Activated CD8-positive, alpha-beta memory T cell treated with anti-CD3 and anti-CD28 coated beads, Interleukin-2, amount 50 U/mL, for 4 hours (primary cell): ENCODE results near the gene RAP1GAP2.

Experiments used
- DNase-seq: peaks from one replicate; pipeline ENCODE4 v3.0.0-alpha.2; 2020

RAP1GAP2 gene

DNA sequence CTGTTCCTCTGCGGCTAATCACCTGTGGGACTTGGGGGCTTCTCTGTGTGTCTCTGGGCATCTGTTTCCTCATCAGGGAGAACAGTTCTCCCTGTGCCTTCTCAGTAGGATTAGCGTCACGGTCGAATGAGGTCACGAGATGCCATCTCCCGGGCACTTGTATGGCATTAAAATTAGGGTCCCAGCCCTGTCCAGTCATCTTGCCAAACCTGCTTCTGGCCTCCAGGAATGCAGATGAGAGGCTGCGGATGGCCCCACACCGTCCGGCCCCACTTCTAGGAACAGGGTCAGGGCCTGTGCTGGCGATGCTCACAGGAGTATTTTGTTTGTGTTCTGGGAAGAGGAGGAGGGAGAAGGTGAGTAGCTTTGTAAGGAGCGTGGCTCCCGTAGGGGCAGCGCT, 208.7 kb downstream of the RAP1GAP2 start:
- DNase-seq = no peak

DNA sequence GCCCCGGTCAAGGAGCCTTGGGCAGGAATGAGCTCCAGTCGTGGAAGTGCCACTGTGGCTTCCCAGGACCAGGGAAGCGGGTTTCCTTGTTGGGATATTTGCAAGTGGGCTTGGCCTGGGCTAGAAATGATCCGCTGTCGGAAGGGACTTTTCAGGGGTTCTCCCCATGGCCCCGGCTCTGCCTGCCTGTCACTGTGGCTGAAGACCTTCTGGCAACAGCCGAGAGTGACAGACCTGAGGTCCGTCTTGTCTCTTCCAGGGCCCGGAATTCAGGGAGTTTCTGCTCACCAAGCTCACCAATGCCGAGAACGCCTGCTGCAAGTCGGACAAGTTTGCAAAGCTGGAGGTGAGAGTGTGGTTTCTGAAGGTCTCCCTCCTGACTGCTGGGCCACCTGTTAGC, 209.5 kb downstream of the RAP1GAP2 start:
- DNase-seq = no peak

DNA sequence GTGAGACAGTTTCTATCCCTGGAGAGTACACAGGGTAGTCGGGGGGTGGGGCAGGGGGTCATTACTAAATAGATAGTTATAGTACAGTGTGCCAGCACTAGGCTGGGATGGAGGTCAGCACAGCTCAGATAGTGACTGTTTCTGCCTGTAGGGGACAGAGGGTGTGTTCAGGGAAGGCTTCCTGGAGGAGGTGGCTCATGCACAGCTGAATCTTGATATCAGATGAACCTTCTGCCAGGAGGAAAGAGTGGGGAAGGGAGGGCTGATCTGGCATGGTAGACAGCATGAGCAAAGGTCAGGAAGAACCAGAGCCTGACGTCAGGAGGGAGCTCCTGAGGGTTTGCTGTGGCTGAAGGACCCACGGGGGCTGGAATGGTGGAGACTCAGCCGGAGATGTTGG, 210.6 kb downstream of the RAP1GAP2 start:
- no peak for DNase-seq

DNA sequence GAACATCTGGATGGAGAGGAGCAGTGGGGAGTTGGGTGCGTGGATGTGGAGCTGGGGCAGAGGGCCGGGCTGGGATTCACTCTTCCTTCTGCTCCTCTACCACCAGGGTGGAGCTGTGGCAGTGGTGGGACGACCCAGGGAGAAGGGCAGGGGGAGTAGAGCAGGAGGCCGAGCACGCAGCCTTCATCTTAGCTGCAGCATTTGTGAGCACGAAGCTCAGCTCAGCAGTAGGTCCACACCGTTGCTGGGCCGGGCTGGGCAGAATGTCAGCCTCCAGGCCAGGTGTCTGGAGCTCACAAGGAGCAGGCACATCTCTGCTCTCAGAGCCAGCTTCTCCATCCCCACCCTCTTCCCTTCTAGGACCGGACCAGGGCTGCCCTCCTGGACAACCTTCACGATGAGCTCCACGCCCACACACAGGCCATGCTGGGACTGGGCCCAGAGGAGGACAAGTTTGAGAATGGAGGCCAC, 211.4 kb downstream of the RAP1GAP2 start:
- no peak for DNase-seq

DNA sequence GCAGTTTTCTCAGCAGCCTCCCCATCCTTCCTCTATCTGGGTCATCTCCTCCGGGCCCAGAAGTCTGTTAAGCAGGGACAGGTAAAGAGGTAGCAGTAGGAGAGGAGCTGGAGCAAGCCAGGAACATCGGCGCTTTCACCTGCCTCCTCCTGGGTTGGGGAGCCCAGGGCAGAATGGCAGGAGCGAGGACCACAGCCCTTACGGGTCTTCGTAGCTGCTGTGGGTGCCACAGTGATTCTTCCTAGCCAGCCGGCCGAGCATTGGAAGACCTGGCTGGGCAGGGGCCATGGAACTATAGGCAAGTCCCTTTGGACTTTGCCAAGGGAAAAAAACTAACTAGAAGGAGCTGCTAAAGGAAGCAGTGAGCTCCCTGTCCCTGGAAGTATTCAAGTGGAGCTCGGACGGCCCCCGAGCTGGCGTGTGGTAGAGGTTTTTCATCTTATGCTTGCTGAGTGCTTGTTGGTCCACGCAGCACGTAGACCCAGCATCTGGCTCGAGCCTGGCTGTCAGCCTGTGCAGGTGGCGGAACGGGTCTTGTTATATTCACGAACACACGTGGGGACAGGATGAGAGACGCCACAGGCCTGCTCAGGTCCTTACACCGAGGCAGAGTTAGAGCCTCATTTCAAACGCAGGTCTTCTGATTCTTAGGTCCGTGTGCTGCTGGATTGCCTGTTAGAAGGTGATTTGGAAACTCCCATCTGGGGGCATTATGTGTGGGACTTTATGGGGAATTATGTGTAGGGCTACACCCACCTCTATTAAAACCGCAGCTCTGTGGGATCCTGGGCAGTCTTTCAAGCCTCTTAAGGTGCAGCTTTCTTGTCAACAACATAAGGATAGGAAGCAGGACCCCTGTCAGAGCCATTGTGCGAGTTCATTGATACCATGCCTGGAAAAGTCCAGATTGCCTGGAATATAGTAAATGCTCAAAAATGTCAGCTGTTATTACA, 212.4 kb downstream of the RAP1GAP2 start:
- no peak for DNase-seq

DNA sequence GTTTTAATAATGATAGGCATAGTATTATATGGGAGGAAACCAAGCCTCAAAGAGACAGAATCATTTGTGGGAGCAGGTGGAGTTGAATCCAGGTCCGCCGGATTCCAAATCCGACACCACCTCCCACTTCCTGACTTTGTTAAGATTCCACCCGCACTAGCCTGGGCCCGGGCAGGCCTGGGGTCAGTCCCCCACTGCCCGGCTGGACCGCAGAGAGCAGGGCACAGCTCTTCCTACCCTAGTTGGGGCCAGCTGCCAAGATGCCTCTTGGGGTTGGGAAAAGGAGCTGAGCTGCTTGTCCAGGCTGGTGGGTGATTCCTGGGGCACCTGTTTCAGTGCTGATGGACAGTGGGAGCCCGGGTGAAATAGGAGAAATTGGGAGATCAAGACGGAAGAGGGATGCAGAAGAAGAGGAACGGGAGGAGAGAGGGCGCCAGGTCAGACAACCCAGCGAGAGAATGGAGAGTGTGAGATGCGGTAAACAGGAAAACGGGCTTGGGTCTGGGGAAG, 213.2 kb downstream of the RAP1GAP2 start:
- no peak for DNase-seq

DNA sequence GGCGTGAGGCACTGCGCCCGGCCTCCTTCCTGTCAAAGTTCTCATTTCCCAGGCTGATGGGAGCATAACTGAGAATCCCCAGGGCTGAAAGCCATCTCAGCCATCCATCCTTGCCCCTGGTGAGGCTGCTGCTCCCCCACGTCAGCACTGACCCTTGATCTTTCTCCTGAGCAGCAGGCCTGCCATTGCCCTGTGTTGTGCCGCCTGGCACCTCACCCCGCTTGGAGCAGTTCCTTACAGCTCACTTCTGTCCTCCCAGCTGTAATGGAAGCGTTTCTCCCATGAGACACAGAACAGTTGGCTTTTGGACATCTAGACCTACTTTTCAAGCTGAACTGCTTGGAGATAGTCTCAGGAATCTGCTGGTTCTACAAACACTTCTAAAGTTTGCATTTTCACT, 215.7 kb downstream of the RAP1GAP2 start:
- DNase-seq = no peak

DNA sequence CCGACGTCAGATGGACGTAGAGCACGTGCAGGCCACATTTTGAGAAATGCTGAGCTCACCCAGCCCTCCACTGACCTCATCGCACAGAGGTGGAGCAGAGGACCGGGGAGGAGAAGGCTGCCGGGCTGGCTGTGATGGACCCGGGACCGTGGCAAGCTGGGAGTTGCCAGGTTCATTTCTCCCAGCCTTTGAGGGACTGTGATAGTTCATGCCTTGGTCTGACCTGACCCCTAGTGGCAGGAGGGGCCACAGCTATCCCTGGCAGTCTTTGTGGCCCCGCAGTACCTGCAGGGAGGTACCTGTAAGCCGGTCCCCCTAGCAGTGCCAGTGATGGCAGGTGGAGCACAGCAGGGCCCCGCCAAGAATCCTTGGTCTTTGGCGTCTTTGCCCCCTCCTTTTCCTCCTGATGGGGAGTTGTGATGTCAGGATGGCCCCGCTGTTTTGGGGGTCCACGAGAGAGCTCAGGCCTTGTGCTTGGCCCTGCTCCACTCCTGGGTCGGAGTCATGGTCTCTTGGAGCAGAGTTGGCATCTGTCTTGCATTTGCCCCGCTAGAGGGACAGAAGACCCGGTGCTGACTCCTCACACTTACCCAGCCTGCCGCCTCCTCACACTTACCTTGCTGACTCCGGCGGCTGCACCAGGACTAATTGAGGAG, 216.8 kb downstream of the RAP1GAP2 start:
- DNase-seq = peak; percentile 63

DNA sequence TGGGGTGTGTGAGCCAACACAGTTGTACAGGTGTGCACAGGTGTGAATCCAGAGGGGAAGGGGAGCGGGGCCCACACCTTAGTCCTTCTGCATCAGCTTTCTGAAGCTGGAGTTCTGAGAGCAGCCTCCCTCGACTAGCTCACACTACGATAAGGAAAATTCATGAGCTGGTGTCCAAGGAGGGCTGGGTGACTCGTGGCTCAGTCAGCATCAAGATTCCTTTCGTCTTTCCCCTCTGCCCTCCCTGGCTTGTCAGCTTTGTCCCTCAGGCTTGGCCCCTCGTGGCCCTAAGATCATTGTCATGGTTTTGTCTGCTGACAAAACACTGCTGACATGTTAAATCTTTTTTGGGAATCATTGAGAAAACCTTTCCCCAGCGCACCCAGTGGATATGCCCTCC, 219.7 kb downstream of the RAP1GAP2 start:
- no peak for DNase-seq

DNA sequence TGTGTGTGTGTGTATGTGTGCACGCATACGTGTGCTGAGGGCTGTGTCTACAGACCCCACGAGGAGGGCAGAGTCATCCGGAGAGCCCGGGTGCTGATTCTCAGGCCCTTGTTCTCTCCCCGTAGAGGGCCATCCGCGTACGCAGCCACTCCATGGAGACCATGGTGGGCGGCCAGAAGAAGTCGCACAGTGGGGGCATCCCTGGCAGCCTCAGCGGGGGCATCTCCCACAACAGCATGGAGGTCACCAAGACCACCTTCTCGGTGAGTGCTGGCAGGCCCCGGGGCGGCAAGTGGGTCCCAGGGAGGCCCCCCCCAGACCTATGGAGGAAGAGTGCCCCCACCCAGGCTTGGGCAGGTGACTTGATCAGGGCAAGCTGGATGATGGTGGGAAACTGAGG, 221.7 kb downstream of the RAP1GAP2 start:
- DNase-seq = no peak

DNA sequence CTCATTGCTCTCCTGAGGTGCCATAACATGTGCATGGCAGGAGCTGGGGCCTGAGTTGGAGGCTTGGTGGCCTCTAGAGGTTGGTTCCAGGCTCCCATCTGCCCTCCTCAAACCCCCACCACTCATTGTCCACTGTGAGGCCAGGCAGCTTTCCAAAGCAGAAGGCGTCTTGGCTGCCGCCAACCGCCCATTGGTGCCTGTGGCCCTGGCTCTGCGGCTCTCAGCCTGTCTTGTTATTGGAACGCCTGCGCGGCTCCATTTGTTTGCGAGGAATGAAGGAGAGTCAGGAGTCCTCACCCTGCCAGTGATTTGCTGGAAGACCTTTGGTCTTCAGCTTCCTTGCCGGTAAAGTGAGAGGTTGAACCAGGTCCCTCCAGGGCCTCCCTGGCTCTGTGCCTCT, 223.5 kb downstream of the RAP1GAP2 start:
- DNase-seq = no peak

DNA sequence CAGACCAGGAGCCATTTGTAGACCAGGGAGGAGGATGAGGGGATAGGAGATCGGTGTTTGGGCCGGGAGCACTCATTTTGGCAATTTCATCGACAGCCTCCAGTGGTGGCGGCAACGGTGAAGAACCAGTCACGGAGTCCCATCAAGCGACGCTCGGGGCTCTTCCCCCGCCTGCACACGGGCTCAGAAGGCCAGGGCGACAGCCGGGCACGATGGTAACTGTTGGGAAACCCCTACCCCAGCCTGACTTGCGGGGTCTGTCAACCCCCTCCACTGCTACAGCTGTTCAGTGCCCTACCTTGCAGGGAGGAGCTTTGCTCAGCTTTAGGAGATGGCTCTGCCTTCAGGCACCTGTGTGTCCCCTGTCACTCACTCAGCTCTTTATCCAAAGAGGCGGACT, 224.1 kb downstream of the RAP1GAP2 start:
- no peak for DNase-seq

DNA sequence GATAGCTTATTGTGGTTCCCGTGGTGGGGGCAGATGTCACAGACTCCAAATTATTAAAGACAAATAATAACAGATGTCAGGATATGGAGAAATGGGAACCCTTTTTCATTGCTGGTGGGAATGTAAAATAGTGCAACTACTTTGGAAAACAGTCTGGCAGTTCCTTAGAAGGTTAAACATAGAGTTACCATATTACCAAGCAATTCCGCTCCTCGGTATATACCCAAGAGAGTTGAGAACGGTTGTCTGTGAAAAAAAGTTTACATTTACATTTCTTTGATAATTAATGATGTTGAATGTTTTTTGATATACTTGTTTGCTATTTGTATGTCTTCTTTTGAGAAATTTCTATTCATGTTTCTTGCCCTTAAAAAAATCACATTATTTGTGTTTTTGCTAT, 226.0 kb downstream of the RAP1GAP2 start:
- DNase-seq = no peak

DNA sequence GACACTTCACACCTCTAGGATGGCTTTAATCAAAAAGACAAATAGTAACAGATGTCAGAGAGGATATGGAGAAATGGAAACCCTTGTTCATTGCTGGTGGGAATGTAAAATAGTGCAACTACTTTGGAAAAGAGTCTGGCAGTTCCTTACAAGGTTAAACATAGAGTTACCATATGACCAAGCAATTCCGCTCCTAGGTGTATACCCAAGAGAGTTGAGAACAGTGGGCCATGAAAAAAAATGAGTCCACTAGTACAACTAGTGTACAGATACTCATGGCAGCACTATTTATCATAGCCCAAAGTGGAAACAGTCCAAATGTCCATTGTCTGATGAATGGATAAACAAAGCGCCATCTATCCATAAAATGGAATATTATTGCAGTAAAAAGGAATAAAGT, 228.1 kb downstream of the RAP1GAP2 start:
- DNase-seq = no peak

DNA sequence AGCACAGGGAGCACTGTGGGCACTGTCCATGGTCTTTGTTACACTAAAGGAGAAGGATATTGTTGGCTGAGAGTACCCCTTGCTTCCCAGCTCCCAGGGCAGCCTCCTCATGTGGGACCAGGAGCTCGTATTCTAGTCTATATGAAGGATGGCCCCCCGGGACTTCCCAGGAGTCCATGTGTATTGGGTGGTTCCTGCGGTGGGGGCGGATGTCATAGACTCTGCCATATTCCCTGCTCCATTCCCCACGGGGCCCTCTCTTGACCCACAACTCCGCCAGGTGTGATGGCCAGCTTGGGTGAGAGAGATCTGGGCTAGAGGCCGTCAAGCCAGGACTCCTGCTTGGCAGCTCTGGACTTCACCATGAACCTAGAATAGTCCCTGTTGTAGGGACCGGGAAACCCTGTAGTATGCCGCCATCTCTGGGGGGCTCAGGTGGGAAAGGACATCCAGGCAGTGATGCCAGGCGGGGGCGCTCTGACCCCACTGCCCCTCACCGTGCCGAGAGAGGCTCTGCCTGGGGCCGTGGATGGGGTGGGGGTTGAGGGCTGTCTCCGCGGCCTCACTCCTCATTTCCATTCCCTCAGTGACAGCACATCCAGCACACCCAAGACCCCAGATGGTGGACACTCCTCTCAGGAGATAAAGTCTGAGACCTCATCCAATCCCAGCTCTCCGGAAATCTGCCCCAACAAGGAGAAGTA, 229.3 kb downstream of the RAP1GAP2 start:
- DNase-seq = peak; percentile 13

DNA sequence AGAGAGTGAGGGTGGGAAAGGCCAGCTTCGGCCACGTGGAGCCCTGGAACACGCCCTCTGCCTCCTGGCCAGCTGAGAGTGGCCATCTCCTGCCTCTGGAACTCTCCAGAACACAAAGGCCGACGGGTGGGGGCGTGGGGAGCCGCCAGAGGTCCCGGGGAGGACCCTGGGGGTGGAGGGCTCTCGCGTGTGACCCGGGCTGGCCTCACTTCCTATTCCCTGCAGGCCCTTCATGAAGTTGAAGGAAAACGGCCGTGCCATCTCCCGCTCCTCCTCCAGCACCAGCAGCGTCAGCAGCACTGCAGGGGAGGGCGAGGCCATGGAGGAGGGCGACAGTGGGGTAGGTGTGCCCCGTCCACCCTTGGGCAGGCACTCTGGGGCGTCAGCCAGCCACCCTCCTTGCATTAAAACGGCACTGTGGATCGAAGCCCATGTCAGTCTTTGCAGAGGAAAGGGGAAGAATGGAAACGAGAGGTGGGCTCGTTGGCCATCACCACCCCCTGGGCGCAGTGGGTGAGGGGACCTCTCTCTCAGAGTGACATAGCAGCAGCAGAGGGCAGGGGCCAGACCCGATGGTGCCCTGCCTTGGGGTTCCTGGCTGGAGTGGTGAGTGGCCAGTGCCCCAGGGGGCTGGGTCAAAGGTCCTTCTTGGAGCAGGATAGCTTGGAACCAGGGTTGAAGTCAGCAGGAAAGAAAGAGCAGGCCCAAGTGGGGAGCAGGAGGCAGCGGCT, 230.1 kb downstream of the RAP1GAP2 start:
- DNase-seq = peak; percentile 13

DNA sequence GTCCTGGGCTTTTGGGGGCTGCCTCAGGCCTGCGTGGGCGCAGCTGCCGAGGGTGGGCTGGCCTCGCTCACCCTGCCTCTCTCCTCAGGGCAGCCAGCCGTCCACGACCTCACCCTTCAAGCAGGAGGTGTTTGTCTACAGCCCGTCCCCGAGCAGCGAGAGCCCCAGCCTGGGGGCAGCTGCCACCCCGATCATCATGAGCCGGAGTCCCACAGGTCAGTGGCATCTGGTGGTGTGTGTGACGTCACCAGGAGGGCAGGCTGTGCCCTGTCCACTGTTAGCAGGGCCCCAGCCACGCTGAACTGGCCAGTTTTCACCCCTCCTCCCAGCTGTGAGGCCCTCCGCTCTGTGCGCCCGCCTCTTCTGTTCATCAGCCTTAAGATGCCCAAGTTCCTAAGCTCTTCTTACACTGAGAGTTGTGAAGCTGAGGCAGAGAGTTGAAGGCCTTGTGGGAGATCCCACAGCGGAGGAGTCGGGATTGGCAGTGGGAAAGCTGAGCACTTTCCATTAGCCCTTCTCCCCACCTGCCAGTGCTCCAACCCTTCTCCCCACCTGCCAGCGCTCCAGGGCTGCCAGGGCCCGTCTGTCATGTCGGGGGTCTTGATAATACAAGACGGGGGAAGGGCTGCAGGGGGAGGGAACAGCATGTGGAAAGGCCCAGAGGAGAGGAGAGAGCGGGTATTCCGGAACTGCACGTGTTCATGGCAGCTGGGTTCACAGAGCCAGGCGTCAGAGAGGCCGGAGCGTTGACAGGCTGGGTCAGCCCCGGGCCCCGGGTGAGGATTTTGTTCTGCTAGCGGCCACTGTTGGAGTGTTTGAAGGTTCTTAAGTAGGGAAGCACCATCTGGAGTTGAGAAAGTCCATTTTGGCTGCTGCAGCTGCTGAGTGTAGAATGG, 230.9 kb downstream of the RAP1GAP2 start:
- DNase-seq = peak; percentile 10

DNA sequence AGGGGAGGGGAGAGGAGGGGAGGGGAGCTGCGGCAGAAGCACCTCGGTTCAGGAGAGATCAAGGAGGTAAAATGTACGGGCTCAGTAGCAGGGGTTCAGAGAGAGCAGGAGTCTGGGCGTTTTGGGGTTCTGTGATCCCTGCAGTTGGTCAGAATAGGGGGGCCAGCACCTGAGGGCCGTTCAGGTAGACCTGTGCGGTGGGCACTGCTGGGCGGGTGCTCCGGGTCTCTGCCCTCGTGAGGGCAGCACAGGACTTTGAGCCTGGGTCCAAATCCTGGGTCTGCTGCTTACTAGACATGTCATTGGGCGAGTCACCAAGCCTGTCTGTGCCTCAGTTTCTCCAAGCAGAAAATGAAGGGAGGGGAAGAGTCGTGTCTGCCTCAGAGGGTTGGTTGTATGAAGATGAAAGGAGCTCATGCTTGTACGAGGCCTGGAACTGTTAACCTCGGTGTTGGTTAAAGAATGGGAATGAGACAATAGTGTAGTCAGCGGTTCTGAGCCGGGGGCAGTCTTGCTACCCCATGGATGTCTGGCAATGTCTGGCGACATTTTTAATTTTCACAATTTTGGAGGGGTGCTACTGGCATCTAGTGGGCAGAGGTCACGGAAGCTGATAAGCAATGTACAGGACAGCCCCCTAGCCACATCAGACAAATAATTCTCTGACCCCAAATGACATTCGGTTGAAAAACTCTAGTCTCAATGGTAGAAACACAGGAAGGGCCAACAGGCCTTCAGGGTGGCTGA, 231.7 kb downstream of the RAP1GAP2 start:
- peak; percentile 1 for DNase-seq

DNA sequence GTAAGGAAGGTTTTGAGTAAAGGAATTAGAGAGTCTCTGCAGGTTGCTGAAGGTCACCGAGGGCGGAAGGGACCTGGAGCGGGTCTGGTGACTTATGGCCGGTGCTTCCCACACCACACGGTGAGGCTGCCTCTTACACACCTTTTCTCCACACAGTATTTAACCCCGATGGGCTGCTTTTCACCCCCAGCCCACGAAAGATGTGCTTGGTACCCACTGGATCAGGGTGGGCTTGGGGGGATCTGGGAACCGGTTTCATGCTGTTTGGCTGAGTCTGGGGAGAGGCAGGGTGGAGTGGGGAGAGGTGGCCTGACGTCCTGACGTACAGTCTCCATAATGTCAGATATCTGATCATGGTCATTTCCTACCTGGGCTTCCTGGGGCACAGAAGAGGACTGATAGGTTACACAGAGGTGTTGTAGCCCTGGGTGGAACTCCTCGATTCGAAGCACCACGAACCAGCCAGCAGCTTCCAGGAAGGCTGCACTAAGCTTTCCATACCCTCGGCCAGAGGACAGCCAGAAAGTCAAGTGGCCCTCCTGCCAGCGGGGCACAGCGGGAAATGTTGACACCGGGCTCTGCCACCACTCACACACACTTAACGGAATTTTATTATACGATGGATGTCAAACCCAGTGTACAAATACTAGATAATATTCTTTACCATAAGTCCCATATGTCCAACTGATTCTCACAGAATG, 233.1 kb downstream of the RAP1GAP2 start:
- no peak for DNase-seq

DNA sequence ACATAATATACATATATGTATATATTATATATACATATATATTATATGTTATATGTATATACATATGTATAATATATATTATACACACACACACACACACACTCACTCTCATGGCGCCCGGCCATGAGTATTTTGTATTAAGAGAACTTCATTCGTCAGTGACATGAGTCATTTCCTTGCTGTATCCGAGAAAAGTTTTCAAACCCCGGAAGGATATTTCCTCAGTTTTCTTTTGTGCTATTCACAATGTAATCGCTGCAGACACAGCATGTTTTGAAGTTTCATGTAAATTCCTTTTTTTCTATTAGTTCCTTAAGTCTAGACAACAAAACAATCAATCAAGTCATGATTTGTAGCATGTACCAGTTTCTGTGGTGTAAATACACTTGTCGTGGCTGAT, 233.9 kb downstream of the RAP1GAP2 start:
- DNase-seq = no peak
